Measurements from ENCODE around the gene ST3GAL2. TPM values are rescaled to one million over a fixed set of nuclear protein-coding genes. Genes with fewer than 3 reads are reported as not detected.

Gene ST3GAL2
- total and polyA plus RNA-seq, 2 donors (not counting 1 experiment from before 2014, with no cell fraction given): 13.5 to 17.8 TPM

DNA sequence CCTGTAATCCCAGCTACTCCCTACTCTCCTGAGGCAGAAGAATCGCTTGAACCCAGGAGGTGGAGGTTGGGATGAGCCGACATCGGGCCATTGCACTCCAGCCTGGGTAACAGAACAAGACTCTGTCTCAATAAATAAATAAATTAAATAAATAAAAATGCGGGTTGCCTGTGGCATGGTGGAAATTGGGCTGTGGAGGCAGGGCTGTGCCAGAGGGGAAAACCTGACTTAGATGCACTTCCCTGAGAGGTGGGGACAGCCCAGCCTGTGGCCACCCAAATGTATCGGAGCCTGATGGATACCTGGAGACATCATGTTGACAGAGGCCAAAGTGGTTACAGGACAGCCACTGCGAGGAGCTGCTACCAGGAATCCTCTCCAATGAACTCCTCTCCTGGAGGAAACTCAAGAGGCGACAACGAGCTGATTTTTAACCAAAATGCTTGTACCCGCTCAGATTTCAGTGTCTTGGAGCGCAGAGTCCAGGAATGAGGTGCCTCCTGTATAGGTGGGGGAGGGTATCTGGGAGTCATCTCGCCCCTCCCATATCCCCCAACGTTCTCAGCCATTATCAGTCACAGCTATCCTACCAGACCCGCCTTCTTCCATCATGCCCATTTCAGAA is 59.9 kb downstream of the ST3GAL2 start:
- no peak overlapping the region for H3K4me2 ChIP-seq (ENCODE audit: extremely low read depth, insufficient read depth, low read length)
- no peaks in the 10 kb centered on the region for H3K36me3 ChIP-seq (ENCODE audit: control insufficient read depth, insufficient read depth, low read length)
- H3K4me1 ChIP-seq (ENCODE audit: control insufficient read depth, extremely low read depth, insufficient read depth, low read length): no peaks in the 10 kb centered on the region
- H4K20me1 ChIP-seq (ENCODE audit: control insufficient read depth, extremely low read depth, insufficient read depth, low read length): no peaks in the 10 kb centered on the region
- no peaks in the 10 kb centered on the region for H3K9me3 ChIP-seq (ENCODE audit: control insufficient read depth, insufficient read depth, low read depth, low read length)
- peaks cover 13% of the 10 kb centered on the region for H3K79me2 ChIP-seq (ENCODE audit: control insufficient read depth, insufficient read depth, low read length)
- H3K27ac ChIP-seq (ENCODE audit: insufficient read depth, low read length): no peak overlapping the region
- H3K4me3 ChIP-seq (replicated peaks in 1 of 4; ENCODE audit: control extremely low read depth in 1 of 4, insufficient read depth in 1 of 4, low read depth in 3 of 4, low read length in 4 of 4): no peak overlapping the region
- no peaks in the 10 kb centered on the region for H3K27me3 ChIP-seq (ENCODE audit: control insufficient read depth, insufficient read depth, low read length)
- no peak overlapping the region for H2AFZ ChIP-seq (ENCODE audit: low read length)
- no peak for TF ChIP-seq EZH2 (IDR thresholded peaks at IDR 0.05; ENCODE audit: low read length, missing control alignments)
- TF ChIP-seq, protein P1, sequence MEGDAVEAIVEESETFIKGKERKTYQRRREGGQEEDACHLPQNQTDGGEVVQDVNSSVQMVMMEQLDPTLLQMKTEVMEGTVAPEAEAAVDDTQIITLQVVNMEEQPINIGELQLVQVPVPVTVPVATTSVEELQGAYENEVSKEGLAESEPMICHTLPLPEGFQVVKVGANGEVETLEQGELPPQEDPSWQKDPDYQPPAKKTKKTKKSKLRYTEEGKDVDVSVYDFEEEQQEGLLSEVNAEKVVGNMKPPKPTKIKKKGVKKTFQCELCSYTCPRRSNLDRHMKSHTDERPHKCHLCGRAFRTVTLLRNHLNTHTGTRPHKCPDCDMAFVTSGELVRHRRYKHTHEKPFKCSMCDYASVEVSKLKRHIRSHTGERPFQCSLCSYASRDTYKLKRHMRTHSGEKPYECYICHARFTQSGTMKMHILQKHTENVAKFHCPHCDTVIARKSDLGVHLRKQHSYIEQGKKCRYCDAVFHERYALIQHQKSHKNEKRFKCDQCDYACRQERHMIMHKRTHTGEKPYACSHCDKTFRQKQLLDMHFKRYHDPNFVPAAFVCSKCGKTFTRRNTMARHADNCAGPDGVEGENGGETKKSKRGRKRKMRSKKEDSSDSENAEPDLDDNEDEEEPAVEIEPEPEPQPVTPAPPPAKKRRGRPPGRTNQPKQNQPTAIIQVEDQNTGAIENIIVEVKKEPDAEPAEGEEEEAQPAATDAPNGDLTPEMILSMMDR (conservative IDR thresholded peaks at IDR 0.05 in 1 of 2, IDR thresholded peaks at IDR 0.05 in 1 of 2; ENCODE audit: low read depth in 1 of 2, low read length in 2 of 2): no peak
- no peak overlapping the region for H3K9ac ChIP-seq (ENCODE audit: insufficient read depth, low read length)
- no peak for DNase-seq (ENCODE audit: low read depth in 2 of 2)

GRCh38 chr16:70377782-70378181 is 61.1 kb downstream of the ST3GAL2 start:
- Histone ChIP-seq H3K4me2 (ENCODE audit: extremely low read depth, insufficient read depth, low read length) (no peak overlapping the region), H2AFZ (ENCODE audit: low read length) (no peak overlapping the region), H3K79me2 (ENCODE audit: control insufficient read depth, insufficient read depth, low read length) (peaks cover 13% of the 10 kb centered on the region), H3K4me1 (ENCODE audit: control insufficient read depth, extremely low read depth, insufficient read depth, low read length) (no peaks in the 10 kb centered on the region), H3K4me3 (replicated peaks in 1 of 4; ENCODE audit: control extremely low read depth in 1 of 4, insufficient read depth in 1 of 4, low read depth in 3 of 4, low read length in 4 of 4) (no peak overlapping the region), H3K36me3 (ENCODE audit: control insufficient read depth, insufficient read depth, low read length) (no peaks in the 10 kb centered on the region), H3K27ac (ENCODE audit: insufficient read depth, low read length) (no peak overlapping the region), H3K27me3 (ENCODE audit: control insufficient read depth, insufficient read depth, low read length) (no peaks in the 10 kb centered on the region), H3K9ac (ENCODE audit: insufficient read depth, low read length) (no peak overlapping the region), H3K9me3 (ENCODE audit: control insufficient read depth, insufficient read depth, low read depth, low read length) (no peaks in the 10 kb centered on the region), H4K20me1 (ENCODE audit: control insufficient read depth, extremely low read depth, insufficient read depth, low read length) (no peaks in the 10 kb centered on the region)
- TF ChIP-seq, protein P1 (conservative IDR thresholded peaks at IDR 0.05 in 1 of 2, IDR thresholded peaks at IDR 0.05 in 1 of 2; ENCODE audit: low read depth in 1 of 2, low read length in 2 of 2): no peak
- no peak for TF ChIP-seq EZH2 (IDR thresholded peaks at IDR 0.05; ENCODE audit: low read length, missing control alignments)
- DNase-seq (ENCODE audit: low read depth in 2 of 2): no peak

- H3K4me2 ChIP-seq (ENCODE audit: extremely low read depth, insufficient read depth, low read length): no peak overlapping the region
- TF ChIP-seq, protein P1 (conservative IDR thresholded peaks at IDR 0.05 in 1 of 2, IDR thresholded peaks at IDR 0.05 in 1 of 2; ENCODE audit: low read depth in 1 of 2, low read length in 2 of 2): no peak
- TF ChIP-seq EZH2 (IDR thresholded peaks at IDR 0.05; ENCODE audit: low read length, missing control alignments): no peak
- no peak overlapping the region for H3K4me3 ChIP-seq (replicated peaks in 1 of 4; ENCODE audit: control extremely low read depth in 1 of 4, insufficient read depth in 1 of 4, low read depth in 3 of 4, low read length in 4 of 4)
- H3K36me3 ChIP-seq (ENCODE audit: control insufficient read depth, insufficient read depth, low read length): peaks cover 7% of the 10 kb centered on the region
- peaks cover 13% of the 10 kb centered on the region for H3K79me2 ChIP-seq (ENCODE audit: control insufficient read depth, insufficient read depth, low read length)
- H2AFZ ChIP-seq (ENCODE audit: low read length): no peak overlapping the region
- H4K20me1 ChIP-seq (ENCODE audit: control insufficient read depth, extremely low read depth, insufficient read depth, low read length): no peaks in the 10 kb centered on the region
- DNase-seq (ENCODE audit: low read depth in 2 of 2): no peak
- H3K9ac ChIP-seq (ENCODE audit: insufficient read depth, low read length): no peak overlapping the region
- no peaks in the 10 kb centered on the region for H3K9me3 ChIP-seq (ENCODE audit: control insufficient read depth, insufficient read depth, low read depth, low read length)
- H3K4me1 ChIP-seq (ENCODE audit: control insufficient read depth, extremely low read depth, insufficient read depth, low read length): no peaks in the 10 kb centered on the region
- no peak overlapping the region for H3K27ac ChIP-seq (ENCODE audit: insufficient read depth, low read length)
- H3K27me3 ChIP-seq (ENCODE audit: control insufficient read depth, insufficient read depth, low read length): no peaks in the 10 kb centered on the region
These were observed 63.0 kb downstream of the ST3GAL2 start for GRCh38 chr16:70375636-70376611.

Measured in fibroblast of lung (primary cell).